Endothelial cell of umbilical vein (primary cell): ENCODE measurements around the gene CD63. TPM values are rescaled to one million over a fixed set of nuclear protein-coding genes. Genes with fewer than 3 reads are reported as not detected.

ENCODE experiments used
- BruUV-seq: library from RNA; stranded (reverse); fragments of 400-500 nt; replicated peaks from 2 replicates; lab custom pipeline; 2021; lab: Mats Ljungman, UMichigan
- CTCF ChIA-PET: fragments of 300-600, 350-600 bp; sonication (Branson Sonifier 250); formaldehyde crosslinking; loops from one replicate; lab custom pipeline; 2021; ENCODE audit warnings: antibody characterized with exemption, inconsistent platforms; lab: Charles Lee
- POLR2A ChIA-PET: fragments of 300-600, 350-600 bp; sonication (Branson Sonifier 250); formaldehyde crosslinking; loops from one replicate; lab custom pipeline; 2021; ENCODE audit warnings: antibody characterized with exemption, inconsistent platforms; lab: Charles Lee
- DNase-seq: peaks from one replicate; pipeline ENCODE4 v3.0.0-alpha.2; 2011; ENCODE audit warnings: low read depth, low spot score
- FAIRE-seq: peaks from 2 replicates; lab custom pipeline; 2011; peaks lifted over from hg19 to GRCh38; lab: Jason Lieb, UNC
- H2AFZ ChIP-seq: 2 replicates; pipeline ENCODE4 v1.6.0; 2012; ENCODE audit warnings: low read depth, low read length, control low read depth, inconsistent platforms
- H3K27ac ChIP-seq: 2 replicates; pipeline ENCODE4 v1.5.1; 2011; ENCODE audit warnings: low read depth, mild to moderate bottlenecking, control low read depth, low read length, moderate library complexity; ENCODE audit not compliant: insufficient read depth
- H3K27me3 ChIP-seq, 2 experiments: 2 replicates each; pipeline versions ENCODE4 v1.6.0 to v1.6.1; 2011; ENCODE audit warnings: low read length in 2 of 2, mixed read lengths in 1 of 2; ENCODE audit not compliant: control insufficient read depth in 2 of 2, insufficient read depth in 2 of 2
- H3K36me3 ChIP-seq, 2 experiments: 2 replicates in 1 of 2; 3 replicates in 1 of 2; pipeline ENCODE4 v1.5.1; 2011; ENCODE audit warnings: low read length in 2 of 2, mild to moderate bottlenecking in 1 of 2, moderate library complexity in 1 of 2; ENCODE audit not compliant: control insufficient read depth in 2 of 2, insufficient read depth in 2 of 2; ENCODE audit errors: extremely low read depth in 1 of 2
- H3K4me1 ChIP-seq: 3 replicates; pipeline ENCODE4 v1.5.1; 2011; ENCODE audit warnings: mild to moderate bottlenecking, low read length; ENCODE audit not compliant: control insufficient read depth, insufficient read depth; ENCODE audit errors: extremely low read depth
- H3K4me2 ChIP-seq: 2 replicates; pipeline ENCODE4 v1.6.1; 2011; ENCODE audit warnings: low read length, control low read depth, mixed read lengths; ENCODE audit not compliant: insufficient read depth
- H3K4me3 ChIP-seq, 3 experiments: fragments of 200-600 bp in 1 of 3; sonication (generic), shearing (Covaris generic) in 1 of 3; replicated peaks in 1 of 3; 2 replicates each; pipeline ENCODE4 v1.5.1; 2011 to 2016; ENCODE audit warnings: control low read depth in 3 of 3, low read length in 3 of 3, mild to moderate bottlenecking in 2 of 3, inconsistent platforms in 1 of 3, low read depth in 1 of 3, moderate library complexity in 1 of 3; ENCODE audit not compliant: insufficient read depth in 1 of 3
- H3K79me2 ChIP-seq: 2 replicates; pipeline ENCODE4 v1.6.0; 2012; ENCODE audit warnings: low read length, inconsistent platforms; ENCODE audit not compliant: control insufficient read depth, insufficient read depth
- H3K9ac ChIP-seq: replicated peaks from 2 replicates; pipeline ENCODE3; 2011; ENCODE audit warnings: low read length, control low read depth; ENCODE audit not compliant: insufficient read depth; ENCODE audit errors: extremely low read depth
- H3K9me1 ChIP-seq: replicated peaks from 3 replicates; pipeline ENCODE4 v1.6.0; 2011; ENCODE audit warnings: mild to moderate bottlenecking, low read length; ENCODE audit not compliant: control insufficient read depth, insufficient read depth; ENCODE audit errors: extremely low read depth
- H3K9me3 ChIP-seq: replicated peaks from 2 replicates; pipeline ENCODE4 v1.5.1; 2012; ENCODE audit warnings: low read length, inconsistent platforms; ENCODE audit not compliant: control insufficient read depth, insufficient read depth
- H4K20me1 ChIP-seq: replicated peaks from 2 replicates; pipeline ENCODE3; 2011; ENCODE audit warnings: mild to moderate bottlenecking, low read length; ENCODE audit not compliant: control insufficient read depth, insufficient read depth; ENCODE audit errors: extremely low read depth
- CTCF ChIP-seq, 2 donors: IDR thresholded peaks; 1 replicate in 1 of 2; 2 replicates in 1 of 2; pipeline ENCODE4 v1.5.1; 2011; ENCODE audit warnings: low read length in 2 of 2, mild to moderate bottlenecking in 2 of 2, moderate library complexity in 2 of 2, control low read depth in 1 of 2, inconsistent platforms in 1 of 2, low read depth in 1 of 2; ENCODE audit not compliant: insufficient read depth in 1 of 2; ENCODE audit errors: extremely low read depth in 1 of 2
- EZH2 ChIP-seq: IDR thresholded peaks from 2 replicates; pipeline ENCODE4 v1.6.1; 2012; ENCODE audit warnings: borderline replicate concordance, low read depth, mild to moderate bottlenecking, moderate library complexity, low read length, inconsistent platforms; ENCODE audit not compliant: severe bottlenecking
- FOS ChIP-seq: IDR thresholded peaks from 2 replicates; pipeline ENCODE4 v1.6.1; 2011; ENCODE audit warnings: mild to moderate bottlenecking, low read length, moderate library complexity, borderline replicate concordance; ENCODE audit not compliant: insufficient read depth
- GATA2 ChIP-seq: IDR thresholded peaks from 2 replicates; pipeline ENCODE4 v1.7.0; 2011; ENCODE audit warnings: low read depth, mild to moderate bottlenecking, moderate library complexity, mixed read lengths, low read length; ENCODE audit not compliant: insufficient read length, insufficient read depth
- JUN ChIP-seq: IDR thresholded peaks from 2 replicates; pipeline ENCODE4 v1.6.1; 2011; ENCODE audit warnings: borderline replicate concordance, low read depth; ENCODE audit not compliant: insufficient read length, insufficient read depth
- MAX ChIP-seq: IDR thresholded peaks from 2 replicates; pipeline ENCODE4 v1.6.1; 2011; ENCODE audit not compliant: insufficient read depth, insufficient read length
- MYC ChIP-seq: IDR thresholded peaks from one replicate; pipeline ENCODE4 v1.6.1; 2011; ENCODE audit warnings: mild to moderate bottlenecking, low read depth, low read length
- POLR2A ChIP-seq: IDR thresholded peaks from 2 replicates; pipeline ENCODE4 v1.6.1; 2012; ENCODE audit warnings: low read depth, mild to moderate bottlenecking, control low read depth, low read length
- POLR2AphosphoS5 ChIP-seq: IDR thresholded peaks from 2 replicates; pipeline ENCODE4 v1.6.1; 2012; ENCODE audit warnings: low read depth, mild to moderate bottlenecking, control low read depth, low read length, moderate library complexity; ENCODE audit not compliant: insufficient read depth
- dilution Hi-C: fragments of 300-500 bp; cut with MboI; formaldehyde crosslinking; loops from one replicate; pipeline ENCODE4 v1.15.0; 2019; ENCODE audit warnings: low sequenced_read_pairs; ENCODE audit not compliant: extremely low pct_ligation_motif_present
- intact Hi-C: fragments of 100-400 bp; cut with micrococcal nuclease; formaldehyde crosslinking; loops from one replicate; pipeline ENCODE4 v1.10.0; 2022
- polyA plus RNA-seq, 4 experiments: library from polyadenylated mRNA; depleted of rRNA in 3 of 4; stranded (reverse) in 3 of 4; unstranded in 1 of 4; fragments of >200 nt; gene quantifications; 2 replicates each; pipeline versions ENCODE4 v1.2.1 to v1.2.3, GENCODE V29; 2011 to 2012; ENCODE audit warnings: missing spikeins in 1 of 4
- total RNA-seq: library from RNA; stranded (reverse); gene quantifications from 2 replicates; pipeline ENCODE4 v1.2.3, GENCODE V29; 2021

Gene CD63
- total and polyA plus RNA-seq, 2 donors (not counting 3 experiments of a cell fraction or from before 2014, with no cell fraction given) = 1,054 to 1,429 TPM

GRCh38 chr12:55698965-55699364, 29.8 kb downstream of the CD63 start:
- H3K36me3 ChIP-seq = no peaks in the 10 kb centered on the region

GRCh38 chr12:55698241-55698955, 30.4 kb downstream of the CD63 start:
- no peaks in the 10 kb centered on the region for H3K9me1 ChIP-seq
- CTCF ChIA-PET = interaction anchor here (1.2 to 2.9 kb wide), 4 partner anchors 12 to 53 kb away, joined by 3 to 15 read pairs (median 4); a partner anchor contains a TSS
- no peak for DNase-seq

More at GRCh38 chr12:55698965-55699364, 29.8 kb downstream of the CD63 start:
- H3K9me1 ChIP-seq = no peaks in the 10 kb centered on the region
- no peak overlapping the region for H3K27ac ChIP-seq
- H4K20me1 ChIP-seq = no peaks in the 10 kb centered on the region
- CTCF ChIA-PET = interaction anchor here (1.2 to 1.5 kb wide), 3 partner anchors 11 to 54 kb away, joined by 3 to 5 read pairs (median 3); a partner anchor contains a TSS
- no peak overlapping the region for H3K9ac ChIP-seq
- intact Hi-C loops (no loop called here), dilution Hi-C loops (no loop called here)
- H3K4me1 ChIP-seq = no peaks in the 10 kb centered on the region
- FAIRE-seq (no peak), DNase-seq (no peak)
- no peak overlapping the region for H3K4me3 ChIP-seq
- POLR2A ChIA-PET = no interaction called here
- TF ChIP-seq GATA2 = no peak
- no peak for TF ChIP-seq EZH2
- no peak for TF ChIP-seq POLR2AphosphoS5
- no peak for TF ChIP-seq MAX
- H2AFZ ChIP-seq = no peak overlapping the region
- no peaks in the 10 kb centered on the region for H3K9me3 ChIP-seq
- no peaks in the 10 kb centered on the region for H3K79me2 ChIP-seq
- no TSS peak for BruUV-seq
- no peak overlapping the region for H3K4me2 ChIP-seq
- no peaks in the 10 kb centered on the region for H3K27me3 ChIP-seq

More at GRCh38 chr12:55698241-55698955, 30.4 kb downstream of the CD63 start:
- no peak overlapping the region for H3K4me3 ChIP-seq
- POLR2A ChIA-PET = no interaction called here
- TF ChIP-seq MYC (no peak), CTCF (IDR thresholded peaks at IDR 0.05; ENCODE audit: extremely low read depth in 1 of 2, insufficient read depth in 1 of 2, low read depth in 1 of 2, low read length in 2 of 2) (no peak), GATA2 (no peak), POLR2AphosphoS5 (no peak), FOS (no peak), POLR2A (no peak), JUN (no peak), MAX (no peak), EZH2 (no peak)
- intact Hi-C loops (no loop called here), dilution Hi-C loops (no loop called here)
- no peaks in the 10 kb centered on the region for H4K20me1 ChIP-seq
- no TSS peak for BruUV-seq
- no peaks in the 10 kb centered on the region for H3K27me3 ChIP-seq
- H3K9ac ChIP-seq = no peak overlapping the region
- no peaks in the 10 kb centered on the region for H3K9me3 ChIP-seq
- no peak overlapping the region for H3K27ac ChIP-seq
- no peak overlapping the region for H2AFZ ChIP-seq
- no peak overlapping the region for H3K4me2 ChIP-seq
- no peaks in the 10 kb centered on the region for H3K36me3 ChIP-seq
- H3K79me2 ChIP-seq = no peaks in the 10 kb centered on the region
- FAIRE-seq = no peak
- no peaks in the 10 kb centered on the region for H3K4me1 ChIP-seq
